Bone marrow (tissue), 2 donors: ENCODE measurements around the gene SAMD14.

Experiments
- DNase-seq, 2 donors: peaks; one replicate each; lab custom pipeline; 2025; lab: John Stamatoyannopoulos, UW

Gene SAMD14

DNA sequence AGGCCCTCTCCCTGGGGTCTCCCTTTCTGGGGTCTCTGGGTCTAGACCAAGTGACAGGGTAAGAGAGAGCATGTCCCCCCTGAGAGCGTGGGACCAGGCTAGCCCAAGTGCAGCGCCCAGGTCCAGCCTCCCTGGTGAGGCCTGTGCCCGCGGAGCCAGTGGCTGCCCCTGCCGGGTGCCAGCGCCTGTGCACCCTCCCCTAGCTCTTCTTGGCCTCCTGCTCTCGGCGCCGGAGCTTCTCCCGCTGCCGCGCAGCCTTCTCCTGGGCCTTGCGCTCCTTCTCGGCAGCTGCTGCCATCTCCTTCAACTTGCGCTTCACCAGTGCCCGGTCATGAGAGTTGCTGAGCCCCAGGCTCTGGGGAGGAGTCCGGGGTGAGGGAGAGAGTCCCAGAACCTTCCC, 17.3 kb downstream of the SAMD14 start:
- DNase-seq: no peak

DNA sequence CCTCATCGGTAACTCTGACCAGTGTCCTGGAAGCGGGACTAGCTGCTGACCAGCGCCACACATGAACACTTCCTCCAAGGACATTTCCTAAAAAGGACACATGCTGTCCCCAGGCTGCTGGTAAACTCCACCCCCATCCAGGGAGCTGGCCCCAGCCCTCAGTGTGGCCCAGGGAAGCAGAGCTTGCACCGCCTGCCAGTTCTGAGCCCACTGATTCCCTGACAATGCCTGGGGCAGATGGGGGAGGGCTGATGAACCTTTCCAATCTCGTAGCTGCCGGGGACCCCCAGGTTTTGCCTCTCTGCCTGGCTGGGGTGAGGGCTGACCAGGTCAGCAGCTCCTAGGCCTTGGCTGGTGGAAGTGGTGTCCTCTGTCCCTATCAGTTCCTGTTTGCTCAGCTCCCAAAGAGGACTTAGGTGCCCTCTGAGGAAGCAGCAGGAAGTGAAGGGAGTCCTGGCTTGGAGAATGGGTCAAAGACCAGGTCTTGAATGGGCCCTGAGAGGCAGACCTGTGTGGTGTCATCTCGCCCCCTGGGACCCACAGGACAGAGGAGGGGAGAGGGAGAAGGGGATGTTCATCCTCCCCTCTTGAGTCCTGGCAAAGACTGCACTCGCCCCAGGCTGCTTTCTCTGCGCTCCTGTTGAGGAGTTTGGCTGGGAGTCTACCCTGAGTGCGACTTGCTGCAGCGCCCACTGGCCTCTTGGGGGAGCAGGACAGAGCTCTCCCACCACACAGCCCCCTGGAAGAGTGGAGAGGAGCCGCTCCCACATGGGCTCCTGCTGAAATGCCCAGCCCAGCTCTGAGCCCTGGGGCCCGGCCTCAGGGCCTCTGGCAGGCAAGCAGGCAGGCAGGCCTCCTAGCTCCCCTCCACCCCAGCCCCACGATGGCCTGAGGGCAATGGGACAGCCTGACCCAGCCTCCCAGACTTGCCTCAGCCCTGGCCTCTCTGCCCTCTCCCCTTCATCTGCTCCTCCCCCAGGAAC, 18.0 kb downstream of the SAMD14 start:
- DNase-seq: no peak

- no peak for DNase-seq
These were observed 19.2 kb downstream of the SAMD14 start for GRCh38 chr17:50110591-50111349.

DNA sequence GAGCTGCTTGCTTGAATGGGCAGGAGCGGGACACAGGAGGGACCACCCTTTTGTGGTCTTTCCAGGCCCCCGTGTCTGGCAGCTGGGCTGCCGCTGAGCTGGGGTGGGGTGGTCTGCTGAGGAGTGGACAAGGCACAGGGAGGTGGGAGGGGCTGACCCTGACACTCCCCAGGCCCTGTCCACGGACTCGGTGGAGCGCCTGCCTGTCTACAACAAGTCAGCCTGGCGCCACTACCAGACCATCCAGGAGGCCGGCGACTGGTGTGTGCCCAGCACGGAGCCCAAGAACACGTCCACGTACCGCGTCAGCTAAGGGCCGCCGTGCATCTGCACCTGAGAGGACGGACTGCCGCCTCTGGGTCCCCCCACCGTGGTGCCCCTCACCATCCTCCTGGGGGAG, 20.2 kb downstream of the SAMD14 start:
- DNase-seq: no peak

GRCh38 chr17:50109207-50109606, 20.8 kb downstream of the SAMD14 start:
- no peak for DNase-seq

DNA sequence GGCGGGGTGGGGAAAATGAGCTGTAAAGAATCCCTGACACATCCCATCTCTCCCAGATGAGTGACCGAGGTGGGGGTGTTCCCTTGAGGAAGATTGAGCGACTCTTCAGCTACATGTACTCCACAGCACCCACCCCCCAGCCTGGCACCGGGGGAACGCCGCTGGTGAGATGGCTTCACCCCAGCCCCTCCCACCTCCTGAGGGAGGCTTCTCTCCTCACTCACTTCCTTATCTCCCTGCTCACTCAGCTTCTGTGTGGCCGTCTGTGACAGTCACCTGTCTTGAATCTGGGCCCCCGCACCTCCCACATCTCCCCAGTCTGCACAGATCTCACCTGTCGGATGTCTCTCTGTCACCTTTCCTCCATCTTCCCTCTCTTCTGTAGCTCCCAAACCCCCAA, 21.4 kb downstream of the SAMD14 start:
- DNase-seq: no peak

- no peak for DNase-seq
These were observed 22.1 kb downstream of the SAMD14 start for GRCh38 chr17:50107790-50108414.

GRCh38 chr17:50106393-50107131, 23.4 kb downstream of the SAMD14 start:
- no peak for DNase-seq

GRCh38 chr17:50105811-50106210, 24.1 kb downstream of the SAMD14 start:
- no peak for DNase-seq

- DNase-seq: no peak
These were observed 26.0 kb downstream of the SAMD14 start for GRCh38 chr17:50103941-50104340.

GRCh38 chr17:50103252-50103651, 26.7 kb downstream of the SAMD14 start:
- no peak for DNase-seq

DNA sequence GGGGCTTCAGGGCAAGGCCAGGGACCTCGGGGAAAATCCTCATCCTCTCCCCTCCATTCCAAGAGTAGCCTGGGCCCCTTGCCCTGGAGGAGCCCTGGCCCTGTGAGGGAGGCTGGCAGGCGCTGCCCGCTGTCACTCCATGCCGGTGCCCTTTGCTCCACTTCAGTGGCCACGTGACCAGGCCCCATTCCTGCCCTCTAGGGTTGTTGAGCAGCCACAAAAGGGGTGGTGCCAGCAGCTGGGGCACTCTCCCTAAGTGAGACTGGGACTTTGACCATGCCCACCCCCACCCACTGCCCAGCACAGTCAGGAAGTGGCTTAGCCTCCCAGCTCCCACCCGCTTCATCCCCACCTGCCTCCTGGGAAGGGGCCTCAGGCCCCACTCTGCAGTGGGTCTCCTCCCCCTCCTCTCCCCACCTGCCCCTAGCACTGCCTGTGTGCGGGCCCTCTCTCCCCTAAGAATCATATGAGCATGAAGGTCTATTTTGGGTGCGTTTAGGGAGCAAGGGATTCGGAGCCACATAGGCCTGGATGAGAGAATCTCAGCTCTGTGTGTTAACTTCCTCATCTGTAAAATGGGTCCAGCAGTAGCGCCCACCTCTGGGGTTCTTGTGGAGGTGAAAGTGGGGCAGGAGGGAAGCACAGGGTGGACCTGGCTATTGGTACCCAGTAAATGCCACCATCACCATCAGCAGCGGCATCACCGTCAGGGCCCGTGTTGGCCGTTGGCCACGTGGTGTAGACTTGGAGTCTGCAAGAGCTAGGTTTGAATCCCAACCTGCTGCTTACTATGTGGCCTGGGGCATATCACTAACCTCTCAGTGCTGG, 27.6 kb downstream of the SAMD14 start:
- DNase-seq: no peak

GRCh38 chr17:50101346-50102163, 28.4 kb downstream of the SAMD14 start:
- no peak for DNase-seq

DNA sequence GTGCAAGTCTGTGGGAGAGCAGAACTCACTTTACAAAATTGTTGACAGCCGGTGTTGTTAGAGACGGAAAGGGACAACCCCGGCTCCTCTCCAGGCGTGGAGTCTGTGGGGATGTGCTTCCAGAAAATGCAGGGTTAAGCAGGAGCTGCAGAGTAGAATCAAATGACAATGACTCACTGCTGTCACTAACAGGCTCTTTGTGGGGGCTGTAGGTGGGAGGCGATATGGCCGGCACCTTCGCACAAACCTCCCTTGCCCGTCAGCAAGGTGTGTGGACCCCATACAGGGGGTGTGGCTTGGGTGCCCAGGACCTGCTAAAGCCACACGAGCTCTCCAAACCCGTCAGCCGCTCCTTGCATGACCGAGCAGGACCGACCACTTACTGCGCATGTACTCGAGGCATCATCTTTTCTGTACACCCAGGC, 29.0 kb downstream of the SAMD14 start:
- DNase-seq: no peak

GRCh38 chr17:50100480-50100883, 29.5 kb downstream of the SAMD14 start:
- DNase-seq: no peak

- DNase-seq: no peak
These were observed 31.0 kb downstream of the SAMD14 start for GRCh38 chr17:50099003-50099402.

GRCh38 chr17:50098583-50098982, 31.4 kb downstream of the SAMD14 start:
- DNase-seq: no peak

- no peak for DNase-seq
These were observed 32.0 kb downstream of the SAMD14 start for GRCh38 chr17:50097926-50098325.

GRCh38 chr17:50097455-50097854, 32.5 kb downstream of the SAMD14 start:
- no peak for DNase-seq

DNA sequence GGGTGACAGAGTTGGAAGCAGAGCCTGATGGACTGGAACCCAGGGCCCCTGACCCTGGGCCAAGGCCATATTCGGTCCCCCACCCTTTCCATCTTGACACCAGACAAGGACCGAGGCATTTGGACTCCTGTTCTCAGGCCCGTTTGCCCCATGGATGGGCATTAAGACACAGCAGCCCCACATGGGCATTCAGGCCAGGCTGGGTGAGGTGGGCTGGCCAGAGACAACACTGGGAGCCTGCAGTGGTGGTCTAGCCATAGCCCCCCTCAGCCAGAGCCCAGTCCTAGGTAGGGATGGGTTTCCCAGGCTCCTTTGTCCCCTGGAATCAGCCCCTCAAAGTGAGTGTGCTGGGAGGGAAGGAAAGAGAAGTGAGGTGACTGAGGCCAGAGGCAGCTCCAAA, 33.2 kb downstream of the SAMD14 start:
- DNase-seq: no peak
